ENCODE data around the gene YWHAQ. TPM values are rescaled to one million over a fixed set of nuclear protein-coding genes. Genes with fewer than 3 reads are reported as not detected.

The YWHAQ gene
- total and polyA plus RNA-seq, 2 of the 4 experiments (the other 2 are of a cell fraction) = 196 to 255 TPM

- no peak overlapping the region for H4K8ac ChIP-seq (ENCODE audit: low read depth in 2 of 2, low read length in 2 of 2)
Observed at GRCh38 chr2:9573840-9574239, 57.0 kb downstream of the YWHAQ start.

More at GRCh38 chr2:9573840-9574239, 57.0 kb downstream of the YWHAQ start:
- no peak overlapping the region for H3K4me2 ChIP-seq (ENCODE audit: low read depth, low read length)
- ATAC-seq (ENCODE audit: low read depth) = no peak
- H2BK15ac ChIP-seq (ENCODE audit: low read depth, low read length) = no peak overlapping the region
- H2BK120ac ChIP-seq (ENCODE audit: low read depth, low read length) = no peak overlapping the region
- H3K27ac ChIP-seq (ENCODE audit: insufficient read depth, low read length) = no peak overlapping the region
- no peaks in the 10 kb centered on the region for H3K27me3 ChIP-seq (ENCODE audit: control insufficient read depth, insufficient read depth, low read length)
- 0 out of 2 replicates have a peak overlapping the region, but pooled peaks have one; percentile 14 for H2AK5ac ChIP-seq (ENCODE audit: low read depth, low read length)
- H3K4me3 ChIP-seq (ENCODE audit: insufficient read depth, low read depth, low read length) = no peak overlapping the region
- H3K56ac ChIP-seq (ENCODE audit: extremely low read depth, insufficient read depth, low read length) = no peak overlapping the region
- dilution Hi-C loops (cut with HindIII; ENCODE audit: low sequenced_read_pairs, unreplicated experiment) = no loop called here
- ChIA-PET POLR2A (ENCODE audit: unreplicated experiment) (no interaction called here), CTCF (interaction anchor here (1.4 kb wide), 1 partner anchor 17 kb away, joined by 7 read pairs; no protein-coding TSS in a partner anchor)
- WGBS, 2 experiments (ENCODE audit: extremely low coverage in 2 of 2, insufficient read length in 1 of 2) = 75% methylated on average over 1 of the region's 4 CpGs; no CpG with 5 or more reads in 1 of the 2 experiments
- H2AK9ac ChIP-seq (replicated peaks; ENCODE audit: low read depth, low read length, poor library complexity) = no peak overlapping the region
- BruUV-seq (replicated peaks) = no TSS peak
- no peak overlapping the region for H3K23ac ChIP-seq (ENCODE audit: low read depth, low read length)
- H3K14ac ChIP-seq (replicated peaks; ENCODE audit: low read depth, low read length) = no peak overlapping the region
- in situ Hi-C loops (cut with MboI; ENCODE audit: low sequenced_read_pairs) = no loop called here
- no peak overlapping the region for H4K5ac ChIP-seq (ENCODE audit: low read depth, low read length)
- no peaks in the 10 kb centered on the region; a peak in 1 of 4 replicates for H3K79me1 ChIP-seq (ENCODE audit: low read depth in 1 of 2, low read length in 2 of 2)
- H2AFZ ChIP-seq (replicated peaks; ENCODE audit: low read length, poor library complexity) = no peak overlapping the region
- TF ChIP-seq ELK1 (IDR thresholded peaks at IDR 0.05; ENCODE audit: borderline replicate concordance, low read depth, low read length) (no peak), POLR2A (IDR thresholded peaks at IDR 0.05; ENCODE audit: low read depth, low read length) (no peak), RCOR1 (IDR thresholded peaks at IDR 0.05; ENCODE audit: insufficient replicate concordance, low read length) (no peak), RAD21 (IDR thresholded peaks at IDR 0.05; ENCODE audit: low read length) (no peak), NFE2L2 (IDR thresholded peaks at IDR 0.05; ENCODE audit: low read depth, low read length) (no peak), USF2 (IDR thresholded peaks at IDR 0.05; ENCODE audit: low read depth, low read length) (no peak), SMC3 (IDR thresholded peaks at IDR 0.05; ENCODE audit: low read depth, low read length) (no peak), BHLHE40 (IDR thresholded peaks at IDR 0.05; ENCODE audit: low read depth, low read length) (no peak), CTCF (conservative IDR thresholded peaks at IDR 0.05; ENCODE audit: low read depth, low read length) (no peak), CEBPB (IDR thresholded peaks at IDR 0.05; ENCODE audit: low read depth, low read length) (no peak), FOS (IDR thresholded peaks at IDR 0.05; ENCODE audit: low read depth, low read length) (no peak), RFX5 (IDR thresholded peaks at IDR 0.05; ENCODE audit: low read depth, low read length) (no peak), CHD1 (IDR thresholded peaks at IDR 0.05; ENCODE audit: low read depth, low read length) (no peak), MAFK (IDR thresholded peaks at IDR 0.05; ENCODE audit: low read depth, low read length) (no peak), MAZ (IDR thresholded peaks at IDR 0.05; ENCODE audit: borderline replicate concordance, low read depth, low read length) (no peak), MXI1 (IDR thresholded peaks at IDR 0.05; ENCODE audit: borderline replicate concordance, low read depth, low read length) (no peak)
- H3K36me3 ChIP-seq (ENCODE audit: control insufficient read depth, insufficient read depth, low read length) = no peaks in the 10 kb centered on the region
- no peak overlapping the region for H2BK20ac ChIP-seq (ENCODE audit: low read depth, low read length)
- H3K18ac ChIP-seq (ENCODE audit: low read depth, low read length) = no peak overlapping the region
- H3K9ac ChIP-seq (ENCODE audit: low read depth, low read length) = no peak overlapping the region
- H3K4me1 ChIP-seq (ENCODE audit: control insufficient read depth, insufficient read depth, low read length) = peaks cover 4% of the 10 kb centered on the region; the same call in 1 of the 2 replicates
- intact Hi-C loops (cut with micrococcal nuclease) = no loop called here
- no peaks in the 10 kb centered on the region for H3K9me3 ChIP-seq (ENCODE audit: control insufficient read depth, insufficient read depth, low read length)
- no peak for DNase-seq
- no peak overlapping the region for H3K4ac ChIP-seq (ENCODE audit: low read depth, low read length)
- no peak overlapping the region for H4K91ac ChIP-seq (ENCODE audit: insufficient read depth, low read depth, low read length)
- H2BK5ac ChIP-seq (ENCODE audit: low read depth, low read length, poor library complexity, severe bottlenecking) = no peak overlapping the region
- H4K20me1 ChIP-seq (ENCODE audit: insufficient read depth, low read length) = peaks cover 3% of the 10 kb centered on the region; the same call in 1 of the 2 replicates
- peaks cover 7% of the 10 kb centered on the region for H3K9me1 ChIP-seq (ENCODE audit: insufficient read depth, low read length)
